Measurements from ENCODE around the gene PGA3. TPM values are rescaled to one million over a fixed set of nuclear protein-coding genes. Genes with fewer than 3 reads are reported as not detected.
"Not testable (repeated sequence)": the region's sequence is repeated elsewhere in the genome, so short reads cannot be mapped to it uniquely, and the experiment has no call there.

PGA3 gene
- polyA plus RNA-seq, 3 donors, result 1.4 to 4.1 (median 1.9) TPM

DNA sequence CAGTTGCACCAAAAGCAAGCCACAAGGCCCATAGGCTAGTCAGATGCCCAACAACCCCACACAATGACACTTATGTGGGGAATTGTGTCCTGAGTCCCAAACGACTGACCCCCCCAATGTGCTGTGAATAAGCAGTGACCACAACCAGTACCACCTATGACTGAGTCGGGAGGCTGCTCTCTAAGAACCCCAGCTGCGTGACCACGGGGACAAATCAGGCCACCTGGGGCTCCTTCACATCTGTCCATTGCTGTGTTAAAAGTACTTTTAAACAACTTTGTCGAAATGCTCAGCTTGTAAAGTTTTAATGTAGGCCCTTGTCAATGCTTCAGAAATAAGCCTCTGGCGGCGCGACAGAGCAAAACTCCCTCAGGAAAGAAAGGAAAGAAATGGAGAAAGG is 37.0 kb downstream of the PGA3 start:
- H3K4me2 ChIP-seq (replicated peaks; ENCODE audit: extremely low read depth, low read length, poor library complexity, severe bottlenecking); H3K4me1 ChIP-seq (ENCODE audit: control insufficient read depth in 1 of 2, insufficient read depth in 2 of 2, low read length in 2 of 2); H3K27me3 Mint-ChIP-seq (ENCODE audit: low read depth in 3 of 3); intact Hi-C loops (cut with micrococcal nuclease); H3K9me3 ChIP-seq (replicated peaks in 1 of 2; ENCODE audit: control insufficient read depth in 1 of 2, insufficient read depth in 1 of 2, low read length in 2 of 2); H3K27ac ChIP-seq (ENCODE audit: low read depth in 1 of 2, low read length in 2 of 2); H3K9ac ChIP-seq (ENCODE audit: insufficient read depth, low read length, poor library complexity, severe bottlenecking); H4K20me1 ChIP-seq (ENCODE audit: insufficient read depth, low read length); H3K4me1 Mint-ChIP-seq; H3K4me3 ChIP-seq (replicated peaks in 1 of 3; ENCODE audit: low read depth in 2 of 3, low read length in 3 of 3); H3K36me3 ChIP-seq (replicated peaks in 1 of 2; ENCODE audit: control insufficient read depth in 1 of 2, insufficient read depth in 2 of 2, low read length in 2 of 2); H3K27me3 ChIP-seq (ENCODE audit: control insufficient read depth in 2 of 2, insufficient read depth in 2 of 2, low read length in 2 of 2); H3K79me2 ChIP-seq (ENCODE audit: insufficient read depth, low read length); H3K36me3 Mint-ChIP-seq; DNase-seq; H2AFZ ChIP-seq (ENCODE audit: insufficient read depth, low read depth, low read length, poor library complexity, severe bottlenecking); H3K9me3 Mint-ChIP-seq: not testable (repeated sequence)
- H3K27ac Mint-ChIP-seq, result peak overlapping the region in 4 of 7 donors; percentile 19 to 76 (median 48)
- peak overlapping the region in 1 of 2 donors; percentile 55 for H3K4me3 Mint-ChIP-seq
- WGBS (ENCODE audit: insufficient coverage), result no CpG with 5 or more reads among the region's 8 CpGs

DNA sequence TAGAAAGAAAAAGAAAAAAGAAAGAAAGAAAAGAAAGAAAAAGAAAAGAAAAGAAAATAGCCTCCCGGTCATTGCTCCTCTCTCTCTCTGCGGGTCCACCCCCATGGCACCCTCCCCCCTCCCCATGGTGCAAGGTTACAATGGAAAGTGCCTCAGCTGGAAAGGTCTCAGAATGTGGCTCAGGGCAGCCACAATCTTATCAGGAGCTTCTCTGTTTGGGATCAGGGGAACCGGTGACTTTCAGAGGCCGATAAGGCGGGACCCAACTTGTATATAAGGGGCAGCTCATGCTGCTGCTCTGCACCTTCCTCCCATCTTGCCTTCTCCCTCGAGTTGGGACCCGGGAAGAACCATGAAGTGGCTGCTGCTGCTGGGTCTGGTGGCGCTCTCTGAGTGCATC is 37.6 kb downstream of the PGA3 start, which contains the start of gene PGA5:
Gene PGA5, plus strand, starts transcription at position 301 of the 400 bp plus-strand sequence. Its CDS starts 52 bp downstream, at position 353.
- H3K4me2 ChIP-seq (replicated peaks; ENCODE audit: extremely low read depth, low read length, poor library complexity, severe bottlenecking); H3K9ac ChIP-seq (ENCODE audit: insufficient read depth, low read length, poor library complexity, severe bottlenecking); H3K27me3 Mint-ChIP-seq (ENCODE audit: low read depth in 3 of 3); DNase-seq; H3K9me3 Mint-ChIP-seq; intact Hi-C loops (cut with micrococcal nuclease); H3K4me1 ChIP-seq (ENCODE audit: control insufficient read depth in 1 of 2, insufficient read depth in 2 of 2, low read length in 2 of 2); H3K9me3 ChIP-seq (replicated peaks in 1 of 2; ENCODE audit: control insufficient read depth in 1 of 2, insufficient read depth in 1 of 2, low read length in 2 of 2); H4K20me1 ChIP-seq (ENCODE audit: insufficient read depth, low read length); H3K4me1 Mint-ChIP-seq; H3K36me3 ChIP-seq (replicated peaks in 1 of 2; ENCODE audit: control insufficient read depth in 1 of 2, insufficient read depth in 2 of 2, low read length in 2 of 2); H3K36me3 Mint-ChIP-seq; H2AFZ ChIP-seq (ENCODE audit: insufficient read depth, low read depth, low read length, poor library complexity, severe bottlenecking); H3K27ac ChIP-seq (ENCODE audit: low read depth in 1 of 2, low read length in 2 of 2); H3K27me3 ChIP-seq (ENCODE audit: control insufficient read depth in 2 of 2, insufficient read depth in 2 of 2, low read length in 2 of 2); H3K4me3 ChIP-seq (replicated peaks in 1 of 3; ENCODE audit: low read depth in 2 of 3, low read length in 3 of 3); H3K79me2 ChIP-seq (ENCODE audit: insufficient read depth, low read length): not testable (repeated sequence)
- WGBS (ENCODE audit: insufficient coverage), result no CpG with 5 or more reads among the region's 8 CpGs
- Mint-ChIP-seq H3K27ac (peak within 1 kb of the TSS in 4 of 7 donors; percentile 19 to 76 (median 48)), H3K4me3 (peak within 1 kb of the TSS in 1 of 2 donors; percentile 55)

- H3K4me1 Mint-ChIP-seq; H3K9me3 Mint-ChIP-seq; H3K4me3 Mint-ChIP-seq; H3K36me3 Mint-ChIP-seq; H3K4me2 ChIP-seq (replicated peaks; ENCODE audit: extremely low read depth, low read length, poor library complexity, severe bottlenecking); H3K27me3 Mint-ChIP-seq (ENCODE audit: low read depth in 3 of 3); H3K9me3 ChIP-seq (replicated peaks in 1 of 2; ENCODE audit: control insufficient read depth in 1 of 2, insufficient read depth in 1 of 2, low read length in 2 of 2); H2AFZ ChIP-seq (ENCODE audit: insufficient read depth, low read depth, low read length, poor library complexity, severe bottlenecking); H3K9ac ChIP-seq (ENCODE audit: insufficient read depth, low read length, poor library complexity, severe bottlenecking); H3K27ac Mint-ChIP-seq; DNase-seq; H3K27me3 ChIP-seq (ENCODE audit: control insufficient read depth in 2 of 2, insufficient read depth in 2 of 2, low read length in 2 of 2); H3K4me3 ChIP-seq (replicated peaks in 1 of 3; ENCODE audit: low read depth in 2 of 3, low read length in 3 of 3); intact Hi-C loops (cut with micrococcal nuclease); H4K20me1 ChIP-seq (ENCODE audit: insufficient read depth, low read length); H3K27ac ChIP-seq (ENCODE audit: low read depth in 1 of 2, low read length in 2 of 2); H3K4me1 ChIP-seq (ENCODE audit: control insufficient read depth in 1 of 2, insufficient read depth in 2 of 2, low read length in 2 of 2); H3K36me3 ChIP-seq (replicated peaks in 1 of 2; ENCODE audit: control insufficient read depth in 1 of 2, insufficient read depth in 2 of 2, low read length in 2 of 2); H3K79me2 ChIP-seq (ENCODE audit: insufficient read depth, low read length): not testable (repeated sequence)
- no CpG with 5 or more reads among the region's 5 CpGs for WGBS (ENCODE audit: insufficient coverage)
These were observed 38.2 kb downstream of the PGA3 start for GRCh38 chr11:61241526-61241925.

DNA sequence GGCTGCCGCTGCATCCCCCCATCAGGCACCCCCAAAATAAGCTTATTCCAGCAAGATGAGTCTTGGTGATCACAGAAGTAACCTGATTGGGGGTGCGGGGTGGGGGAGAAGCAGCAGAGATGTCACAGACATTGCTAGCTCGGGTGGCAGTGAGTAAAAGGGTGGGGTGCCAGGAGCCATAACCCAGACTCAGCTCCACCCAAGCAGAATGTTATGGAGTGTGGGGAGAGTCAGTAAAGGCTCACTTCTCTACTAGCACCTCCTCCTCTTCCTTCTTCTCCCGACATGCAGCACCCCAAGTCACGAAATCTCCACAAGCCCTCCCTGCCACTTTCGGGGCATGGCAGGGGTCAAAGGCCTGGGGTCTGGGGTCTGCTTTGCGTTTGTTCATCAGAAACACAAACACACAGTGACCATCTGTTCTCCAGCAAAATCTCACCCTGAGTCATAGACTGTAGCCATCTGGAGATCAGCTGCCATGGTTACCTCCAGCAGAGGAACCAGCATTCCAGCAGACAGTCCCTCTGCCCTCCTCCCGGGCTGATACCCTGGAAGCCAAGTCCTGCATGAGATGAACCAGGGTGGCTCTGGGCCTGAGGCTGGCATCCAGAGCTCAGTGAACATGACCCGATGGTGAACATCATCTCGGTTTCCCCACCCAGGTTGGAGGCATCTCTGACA is 42.1 kb downstream of the PGA3 start:
- H2AFZ ChIP-seq (ENCODE audit: insufficient read depth, low read depth, low read length, poor library complexity, severe bottlenecking); H3K4me1 Mint-ChIP-seq; H4K20me1 ChIP-seq (ENCODE audit: insufficient read depth, low read length); DNase-seq; H3K4me2 ChIP-seq (replicated peaks; ENCODE audit: extremely low read depth, low read length, poor library complexity, severe bottlenecking); H3K27me3 Mint-ChIP-seq (ENCODE audit: low read depth in 3 of 3); H3K4me3 Mint-ChIP-seq; H3K79me2 ChIP-seq (ENCODE audit: insufficient read depth, low read length); H3K9me3 ChIP-seq (replicated peaks in 1 of 2; ENCODE audit: control insufficient read depth in 1 of 2, insufficient read depth in 1 of 2, low read length in 2 of 2); H3K9ac ChIP-seq (ENCODE audit: insufficient read depth, low read length, poor library complexity, severe bottlenecking); intact Hi-C loops (cut with micrococcal nuclease); H3K36me3 ChIP-seq (replicated peaks in 1 of 2; ENCODE audit: control insufficient read depth in 1 of 2, insufficient read depth in 2 of 2, low read length in 2 of 2); H3K27ac Mint-ChIP-seq; H3K27ac ChIP-seq (ENCODE audit: low read depth in 1 of 2, low read length in 2 of 2); H3K27me3 ChIP-seq (ENCODE audit: control insufficient read depth in 2 of 2, insufficient read depth in 2 of 2, low read length in 2 of 2); H3K4me3 ChIP-seq (replicated peaks in 1 of 3; ENCODE audit: low read depth in 2 of 3, low read length in 3 of 3); H3K36me3 Mint-ChIP-seq; H3K4me1 ChIP-seq (ENCODE audit: control insufficient read depth in 1 of 2, insufficient read depth in 2 of 2, low read length in 2 of 2); H3K9me3 Mint-ChIP-seq: not testable (repeated sequence)
- WGBS (ENCODE audit: insufficient coverage), result no CpG with 5 or more reads among the region's 10 CpGs

Data from CD14-positive monocyte (primary cell).